HepG2 (cell line): Measurements from ENCODE around the gene EPN2. TPM values are rescaled to one million over a fixed set of nuclear protein-coding genes. Genes with fewer than 3 reads are reported as not detected.
A peak's percentile ranks its signal among the peaks of the same experiment; 100 is the strongest.

Source experiments
- AGO2 ChIP-seq: fragments of 200-400 bp; formaldehyde crosslinking; optimal IDR thresholded peaks from 2 replicates; pipeline ENCODE3; 2017; ENCODE audit warnings: mild to moderate bottlenecking, low read depth, low read length, moderate library complexity
- CBX1 ChIP-seq: IDR thresholded peaks from one replicate; pipeline ENCODE4 v1.6.1; 2016; ENCODE audit warnings: antibody characterized with exemption, low read depth
- DNMT3B ChIP-seq: conservative IDR thresholded peaks from 2 replicates; pipeline ENCODE4 v1.6.1; 2016; ENCODE audit warnings: missing biosample characterization, control low read depth
- ELF3 ChIP-seq: IDR thresholded peaks from 2 replicates; pipeline ENCODE4 v1.6.1; 2016; ENCODE audit warnings: missing genetic modification reagents, missing compliant biosample characterization
- GLI4 ChIP-seq: sonication (generic); formaldehyde crosslinking; IDR thresholded peaks from 2 replicates; pipeline ENCODE4 v1.5.1; 2020; ENCODE audit warnings: missing genetic modification reagents, mild to moderate bottlenecking, moderate library complexity, borderline replicate concordance
- GLMP ChIP-seq: sonication (generic); formaldehyde crosslinking; IDR thresholded peaks from 2 replicates; pipeline ENCODE4 v1.9.0; 2021; ENCODE audit warnings: missing genetic modification reagents, mild to moderate bottlenecking, borderline replicate concordance
- KDM3A ChIP-seq: IDR thresholded peaks from 2 replicates; pipeline ENCODE4 v1.6.1; 2018; ENCODE audit warnings: low read depth, missing compliant biosample characterization
- NFKB2 ChIP-seq: sonication (generic); formaldehyde crosslinking; IDR thresholded peaks from 2 replicates; pipeline ENCODE4 v1.4.0; 2020; ENCODE audit warnings: missing genetic modification reagents, borderline replicate concordance
- NR2F1 ChIP-seq, 2 experiments: fragments of 450-650 bp in 1 of 2; formaldehyde crosslinking in 1 of 2; IDR thresholded peaks; 2 replicates each; pipeline versions ENCODE4 v1.5.0 to v1.6.1; 2016 to 2020; ENCODE audit warnings: mild to moderate bottlenecking in 1 of 2, missing compliant biosample characterization in 1 of 2, missing genetic modification reagents in 1 of 2, moderate library complexity in 1 of 2
- POLR2A ChIP-seq, 2 experiments: IDR thresholded peaks; 2 replicates each; pipeline ENCODE4 v1.6.1; 2011; ENCODE audit warnings: low read depth in 2 of 2, low read length in 2 of 2, mild to moderate bottlenecking in 1 of 2, moderate library complexity in 1 of 2; ENCODE audit not compliant: insufficient read depth in 1 of 2
- SP2 ChIP-seq: sonication (generic); formaldehyde crosslinking; IDR thresholded peaks from 2 replicates; pipeline ENCODE4 v1.5.1; 2020; ENCODE audit warnings: mild to moderate bottlenecking, missing genetic modification reagents
- SP4 ChIP-seq: sonication (generic); formaldehyde crosslinking; IDR thresholded peaks from 2 replicates; pipeline ENCODE4 v1.8.1; 2023; ENCODE audit warnings: mild to moderate bottlenecking, missing genetic modification reagents
- ZBTB49 ChIP-seq: sonication (generic); formaldehyde crosslinking; IDR thresholded peaks from 2 replicates; pipeline ENCODE4 v1.4.0; 2020; ENCODE audit warnings: missing genetic modification reagents, borderline replicate concordance
- ZNF10 ChIP-seq: sonication (generic); formaldehyde crosslinking; IDR thresholded peaks from 2 replicates; pipeline ENCODE4 v1.4.0; 2020; ENCODE audit warnings: mild to moderate bottlenecking, low read depth, missing genetic modification reagents, borderline replicate concordance
- ZNF512 ChIP-seq: sonication (generic); formaldehyde crosslinking; IDR thresholded peaks from 2 replicates; pipeline ENCODE4 v1.4.0; 2020; ENCODE audit warnings: mild to moderate bottlenecking, missing genetic modification reagents
- ZNF879 ChIP-seq: sonication (generic); formaldehyde crosslinking; IDR thresholded peaks from 2 replicates; pipeline ENCODE4 v1.8.1; 2023; ENCODE audit warnings: missing genetic modification reagents
- ZNF891 ChIP-seq: sonication (generic); formaldehyde crosslinking; IDR thresholded peaks from 2 replicates; pipeline ENCODE4 v1.5.0; 2020; ENCODE audit warnings: mild to moderate bottlenecking, missing genetic modification reagents
- ZSCAN31 ChIP-seq: sonication (generic); formaldehyde crosslinking; IDR thresholded peaks from 2 replicates; pipeline ENCODE4 v1.5.0; 2020; ENCODE audit warnings: low read depth, mild to moderate bottlenecking, missing genetic modification reagents
- polyA plus RNA-seq, 8 experiments: library from polyadenylated mRNA; depleted of rRNA in 3 of 8; stranded (reverse) in 7 of 8; unstranded in 1 of 8; fragments of >200 nt; fragmentation: Illumina TruSeq in 4 of 8; extraction: Trizol in 4 of 8; gene quantifications; 2 replicates each; pipeline versions ENCODE4 v1.2.1 to v1.2.3, GENCODE V29; 2011 to 2016; ENCODE audit warnings: low read depth in 4 of 8, missing spikeins in 1 of 8, mixed read lengths in 1 of 8; ENCODE audit not compliant: insufficient read depth in 1 of 8
- total RNA-seq, 5 experiments: library from RNA; depleted of rRNA; stranded (reverse); fragments of >200 nt; fragmentation: Illumina TruSeq; extraction: Trizol; gene quantifications; 2 replicates each; pipeline ENCODE4 v1.2.3, GENCODE V29; 2016; ENCODE audit warnings: low read depth in 1 of 5
- TF ChIP-seq, protein P1 (sequence below): IDR thresholded peaks from 2 replicates; pipeline ENCODE4 v1.6.1; 2016; ENCODE audit warnings: low read depth
- TF ChIP-seq, protein P2 (sequence below): IDR thresholded peaks from 2 replicates; pipeline ENCODE4 v1.6.1; 2018; ENCODE audit warnings: missing genetic modification reagents, mild to moderate bottlenecking, missing compliant biosample characterization

EPN2 gene
- total and polyA plus RNA-seq, 2 of the 13 experiments (the other 11 are each of a cell fraction or from before 2014, with no cell fraction given), result 7.8 to 19.2 TPM

DNA sequence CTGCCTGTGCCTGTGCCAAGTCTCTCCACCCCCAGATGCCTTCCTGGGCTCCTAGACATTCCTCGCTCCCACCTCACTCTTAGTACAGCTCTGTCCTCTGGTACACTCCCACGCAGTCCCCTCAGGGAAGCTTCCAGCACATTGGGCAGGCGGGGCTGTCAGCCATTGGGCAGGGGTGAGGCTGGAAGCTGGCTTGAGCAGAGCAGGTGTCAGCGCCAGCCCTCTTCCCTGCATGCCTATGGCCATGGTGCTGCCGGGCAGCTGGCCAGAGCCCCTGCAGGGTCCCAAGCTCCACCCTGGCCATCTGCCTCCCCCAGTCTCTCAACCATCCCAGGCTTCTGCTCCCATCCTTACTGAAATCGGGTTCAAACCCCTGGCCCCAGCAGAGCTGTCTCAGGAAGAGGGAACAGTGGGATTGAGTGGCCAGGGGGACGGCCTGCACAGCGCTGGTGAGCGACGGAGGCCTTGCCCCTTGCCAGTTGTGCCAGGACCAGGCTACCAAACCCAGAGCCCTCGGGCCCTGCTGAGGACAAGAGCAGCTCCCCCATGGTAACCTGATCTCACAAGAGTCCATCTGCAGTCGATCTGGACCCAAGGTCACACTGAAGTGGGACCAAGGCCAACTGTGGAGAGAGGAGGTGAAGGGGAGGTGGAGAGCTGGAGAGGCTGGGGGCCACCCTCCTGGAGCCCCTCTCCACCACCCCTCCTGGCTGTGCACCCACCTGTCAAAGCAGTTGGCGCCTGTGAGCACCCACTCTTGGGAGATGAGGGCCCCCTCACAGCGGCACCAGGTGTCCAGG is 127.7 kb downstream of the EPN2 start (continued):
- TF ChIP-seq NFKB2, result peak; percentile 49; the same call in 1 of the 2 replicates
- TF ChIP-seq GLI4, result no peak
- TF ChIP-seq ZNF10 (CRISPR knock-in tag), result no peak
- no peak for TF ChIP-seq GLMP (CRISPR knock-in tag)
- TF ChIP-seq ELF3 (CRISPR knock-in tag), result no peak
- TF ChIP-seq CBX1, result no peak
- no peak for TF ChIP-seq ZNF512 (CRISPR knock-in tag)
- TF ChIP-seq, protein P1, sequence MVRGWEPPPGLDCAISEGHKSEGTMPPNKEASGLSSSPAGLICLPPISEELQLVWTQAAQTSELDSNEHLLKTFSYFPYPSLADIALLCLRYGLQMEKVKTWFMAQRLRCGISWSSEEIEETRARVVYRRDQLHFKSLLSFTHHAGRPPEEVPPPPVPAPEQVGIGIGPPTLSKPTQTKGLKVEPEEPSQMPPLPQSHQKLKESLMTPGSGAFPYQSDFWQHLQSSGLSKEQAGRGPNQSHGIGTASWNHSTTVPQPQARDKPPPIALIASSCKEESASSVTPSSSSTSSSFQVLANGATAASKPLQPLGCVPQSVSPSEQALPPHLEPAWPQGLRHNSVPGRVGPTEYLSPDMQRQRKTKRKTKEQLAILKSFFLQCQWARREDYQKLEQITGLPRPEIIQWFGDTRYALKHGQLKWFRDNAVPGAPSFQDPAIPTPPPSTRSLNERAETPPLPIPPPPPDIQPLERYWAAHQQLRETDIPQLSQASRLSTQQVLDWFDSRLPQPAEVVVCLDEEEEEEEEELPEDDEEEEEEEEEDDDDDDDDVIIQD, result no peak
- no peak for TF ChIP-seq AGO2
- TF ChIP-seq NR2F1 (CRISPR knock-in tag; IDR thresholded peaks at IDR 0.05), result no peak
- 0 out of 2 replicates have a peak, but pooled peaks have one; percentile 14 for TF ChIP-seq KDM3A (CRISPR knock-in tag)
- no peak for TF ChIP-seq ZBTB49 (CRISPR knock-in tag)
- no peak for TF ChIP-seq ZSCAN31 (CRISPR knock-in tag)
- no peak for TF ChIP-seq SP2
- no peak for TF ChIP-seq SP4 (CRISPR knock-in tag)
- peak; percentile 66; the same call in 1 of the 2 replicates for TF ChIP-seq ZNF891 (CRISPR knock-in tag)
- TF ChIP-seq, protein P2, sequence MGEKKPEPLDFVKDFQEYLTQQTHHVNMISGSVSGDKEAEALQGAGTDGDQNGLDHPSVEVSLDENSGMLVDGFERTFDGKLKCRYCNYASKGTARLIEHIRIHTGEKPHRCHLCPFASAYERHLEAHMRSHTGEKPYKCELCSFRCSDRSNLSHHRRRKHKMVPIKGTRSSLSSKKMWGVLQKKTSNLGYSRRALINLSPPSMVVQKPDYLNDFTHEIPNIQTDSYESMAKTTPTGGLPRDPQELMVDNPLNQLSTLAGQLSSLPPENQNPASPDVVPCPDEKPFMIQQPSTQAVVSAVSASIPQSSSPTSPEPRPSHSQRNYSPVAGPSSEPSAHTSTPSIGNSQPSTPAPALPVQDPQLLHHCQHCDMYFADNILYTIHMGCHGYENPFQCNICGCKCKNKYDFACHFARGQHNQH (CRISPR knock-in tag), result no peak
- no peak for TF ChIP-seq ZNF879 (CRISPR knock-in tag)
- TF ChIP-seq POLR2A (IDR thresholded peaks at IDR 0.05; ENCODE audit: insufficient read depth in 1 of 2, low read depth in 2 of 2, low read length in 2 of 2), result no peak
- TF ChIP-seq DNMT3B, result no peak
